Stomach smooth muscle (tissue), 2 donors: ENCODE data around the gene PTPRS.

Experiments
- H3K27ac ChIP-seq: one replicate; pipeline ENCODE4 v1.7.0; 2013; ENCODE audit warnings: mild to moderate bottlenecking, low read length, inconsistent platforms
- H3K27me3 ChIP-seq, 2 donors: one replicate each; pipeline ENCODE4 v1.7.0; 2013; ENCODE audit warnings: low read length in 2 of 2; ENCODE audit not compliant: insufficient read depth in 2 of 2, control insufficient read depth in 1 of 2
- H3K36me3 ChIP-seq, 2 donors: one replicate each; pipeline ENCODE4 v1.7.0; 2013; ENCODE audit warnings: low read length in 2 of 2; ENCODE audit not compliant: control insufficient read depth in 2 of 2, insufficient read depth in 2 of 2
- H3K4me1 ChIP-seq: one replicate; pipeline ENCODE4 v1.7.0; 2013; ENCODE audit warnings: low read length; ENCODE audit not compliant: control insufficient read depth, insufficient read depth
- H3K4me3 ChIP-seq, 2 donors: one replicate each; pipeline ENCODE4 v1.7.0; 2013; ENCODE audit warnings: low read length in 2 of 2
- H3K9ac ChIP-seq, 2 donors: one replicate each; pipeline ENCODE4 v1.7.0; 2013; ENCODE audit warnings: low read length in 2 of 2, mild to moderate bottlenecking in 1 of 2
- H3K9me3 ChIP-seq, 2 donors: one replicate each; pipeline ENCODE4 v1.7.0; 2013; ENCODE audit warnings: low read length in 2 of 2; ENCODE audit not compliant: control insufficient read depth in 2 of 2
- donor health status: healthy.
- donor health status: Pancreatic carcinoma.

The PTPRS gene

GRCh38 chr19:5309438-5310204 is 31.0 kb downstream of the PTPRS start:
- Histone ChIP-seq H3K36me3 (no peaks in the 10 kb centered on the region), H3K4me1 (peaks cover 12% of the 10 kb centered on the region), H3K27ac (peak overlapping the region; percentile 95), H3K4me3 (no peak overlapping the region), H3K9me3 (no peaks in the 10 kb centered on the region), H3K27me3 (no peaks in the 10 kb centered on the region), H3K9ac (no peak overlapping the region)

- Histone ChIP-seq H3K27ac (peak overlapping the region; percentile 95), H3K9ac (peak overlapping the region; percentile 84 to 98), H3K9me3 (no peaks in the 10 kb centered on the region), H3K4me3 (peak overlapping the region; percentile 47 to 69), H3K36me3 (no peaks in the 10 kb centered on the region), H3K27me3 (no peaks in the 10 kb centered on the region), H3K4me1 (peaks cover 12% of the 10 kb centered on the region)
These were observed 31.9 kb downstream of the PTPRS start for GRCh38 chr19:5308451-5309437.

GRCh38 chr19:5307655-5308054 is 33.0 kb downstream of the PTPRS start:
- H3K27ac ChIP-seq, result peak overlapping the region; percentile 95
- H3K4me1 ChIP-seq, result peaks cover 12% of the 10 kb centered on the region
- H3K36me3 ChIP-seq, result no peaks in the 10 kb centered on the region
- no peak overlapping the region for H3K4me3 ChIP-seq
- no peak overlapping the region for H3K9ac ChIP-seq
- no peaks in the 10 kb centered on the region for H3K27me3 ChIP-seq
- H3K9me3 ChIP-seq, result no peaks in the 10 kb centered on the region

GRCh38 chr19:5305163-5305562 is 35.4 kb downstream of the PTPRS start:
- H3K9ac ChIP-seq, result no peak overlapping the region
- peaks cover 12% of the 10 kb centered on the region for H3K4me1 ChIP-seq
- no peak overlapping the region for H3K27ac ChIP-seq
- H3K27me3 ChIP-seq, result no peaks in the 10 kb centered on the region
- H3K9me3 ChIP-seq, result no peaks in the 10 kb centered on the region
- no peaks in the 10 kb centered on the region for H3K36me3 ChIP-seq
- H3K4me3 ChIP-seq, result no peak overlapping the region

- Histone ChIP-seq H3K36me3 (no peaks in the 10 kb centered on the region), H3K4me3 (no peak overlapping the region), H3K9ac (no peak overlapping the region), H3K27me3 (no peaks in the 10 kb centered on the region), H3K27ac (no peak overlapping the region), H3K4me1 (peaks cover 12% of the 10 kb centered on the region), H3K9me3 (no peaks in the 10 kb centered on the region)
These were observed 36.1 kb downstream of the PTPRS start for GRCh38 chr19:5304486-5304885.

- Histone ChIP-seq H3K36me3 (no peaks in the 10 kb centered on the region), H3K9me3 (no peaks in the 10 kb centered on the region), H3K9ac (no peak overlapping the region), H3K4me1 (peaks cover 3% of the 10 kb centered on the region), H3K27me3 (no peaks in the 10 kb centered on the region), H3K4me3 (no peak overlapping the region), H3K27ac (no peak overlapping the region)
These were observed 37.4 kb downstream of the PTPRS start for GRCh38 chr19:5303208-5303607.

- Histone ChIP-seq H3K4me3 (no peak overlapping the region), H3K36me3 (no peaks in the 10 kb centered on the region), H3K9ac (no peak overlapping the region), H3K27ac (no peak overlapping the region), H3K4me1 (no peaks in the 10 kb centered on the region), H3K27me3 (no peaks in the 10 kb centered on the region), H3K9me3 (no peaks in the 10 kb centered on the region)
These were observed 38.2 kb downstream of the PTPRS start for GRCh38 chr19:5302396-5302795.

GRCh38 chr19:5299137-5299536 is 41.5 kb downstream of the PTPRS start:
- Histone ChIP-seq H3K4me3 (no peak overlapping the region), H3K9me3 (no peaks in the 10 kb centered on the region), H3K9ac (no peak overlapping the region), H3K27me3 (no peaks in the 10 kb centered on the region), H3K27ac (no peak overlapping the region), H3K4me1 (peaks cover 4% of the 10 kb centered on the region), H3K36me3 (no peaks in the 10 kb centered on the region)

GRCh38 chr19:5298471-5298901 is 42.1 kb downstream of the PTPRS start:
- H3K4me1 ChIP-seq, result peaks cover 8% of the 10 kb centered on the region
- no peaks in the 10 kb centered on the region for H3K9me3 ChIP-seq
- H3K27ac ChIP-seq, result no peak overlapping the region
- H3K9ac ChIP-seq, result no peak overlapping the region
- no peaks in the 10 kb centered on the region for H3K36me3 ChIP-seq
- H3K27me3 ChIP-seq, result no peaks in the 10 kb centered on the region
- no peak overlapping the region for H3K4me3 ChIP-seq

GRCh38 chr19:5297272-5297669 is 43.3 kb downstream of the PTPRS start:
- no peak overlapping the region for H3K9ac ChIP-seq
- H3K9me3 ChIP-seq, result no peaks in the 10 kb centered on the region
- H3K4me3 ChIP-seq, result no peak overlapping the region
- no peaks in the 10 kb centered on the region for H3K27me3 ChIP-seq
- H3K4me1 ChIP-seq, result peaks cover 12% of the 10 kb centered on the region
- no peaks in the 10 kb centered on the region for H3K36me3 ChIP-seq
- no peak overlapping the region for H3K27ac ChIP-seq
